Measurements from ENCODE around the gene PRKCB.

DNA sequence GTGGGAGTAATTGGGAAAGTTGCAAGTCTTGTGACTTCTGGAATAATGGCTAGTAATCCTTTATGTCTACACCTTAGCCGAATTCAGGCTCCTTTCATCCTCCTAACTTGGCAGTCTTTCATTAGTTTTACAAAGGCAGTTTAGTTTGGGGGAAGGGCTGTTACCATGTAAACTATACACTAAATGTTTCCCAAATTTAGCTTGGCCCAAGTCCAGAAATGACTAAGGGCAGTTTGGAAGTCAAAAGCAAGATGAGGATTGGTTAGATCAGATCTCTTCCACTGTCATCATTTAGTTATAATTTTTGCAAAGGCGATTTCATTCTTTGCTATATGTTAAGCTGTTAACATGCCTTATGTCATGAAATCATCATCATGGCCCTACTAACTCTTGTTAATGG lies 304.9 kb downstream of the PRKCB start:
- TF ChIP-seq CTCF (IDR thresholded peaks at IDR 0.05; ENCODE audit: low read depth, low read length, poor library complexity, severe bottlenecking) (no peak), EZH2phosphoT487 (IDR thresholded peaks at IDR 0.05; ENCODE audit: borderline replicate concordance, low read length) (no peak)
